Activated naive CD8-positive, alpha-beta T cell treated with anti-CD3 and anti-CD28 coated beads, Interleukin-2, amount 50 U/mL, for 16 hours (primary cell): ENCODE measurements around the gene CIDEA.

Experiments
- DNase-seq: peaks from one replicate; pipeline ENCODE4 v3.0.0-alpha.2; 2020; ENCODE audit warnings: low read depth, low spot score

Gene CIDEA

GRCh38 chr18:12296457-12296856, 42.3 kb downstream of the CIDEA start:
- no peak for DNase-seq

GRCh38 chr18:12299862-12300261, 45.7 kb downstream of the CIDEA start:
- DNase-seq, result no peak

- DNase-seq, result no peak
Measured at GRCh38 chr18:12301263-12302005, 47.3 kb downstream of the CIDEA start.

- no peak for DNase-seq
Measured at GRCh38 chr18:12302391-12303147, 48.4 kb downstream of the CIDEA start.

- no peak for DNase-seq
Measured at GRCh38 chr18:12304351-12305210, 50.4 kb downstream of the CIDEA start.

- no peak for DNase-seq
Measured at GRCh38 chr18:12305211-12305610, 51.0 kb downstream of the CIDEA start.

GRCh38 chr18:12305930-12306629, 51.9 kb downstream of the CIDEA start:
- DNase-seq, result no peak

GRCh38 chr18:12306752-12307700, 52.9 kb downstream of the CIDEA start:
- DNase-seq, result no peak

- DNase-seq, result no peak
Measured at GRCh38 chr18:12307701-12308385, 53.7 kb downstream of the CIDEA start, which contains the start of gene TUBB6. Gene TUBB6 (plus strand): TSS chr18:12308241. CDS start chr18:12308293, 52 bp downstream.

GRCh38 chr18:12308386-12309100, 54.4 kb downstream of the CIDEA start:
- no peak for DNase-seq

GRCh38 chr18:12309683-12310198, 55.6 kb downstream of the CIDEA start:
- DNase-seq, result no peak

- no peak for DNase-seq
Measured at GRCh38 chr18:12310762-12311161, 56.6 kb downstream of the CIDEA start.

GRCh38 chr18:12312976-12313375, 58.8 kb downstream of the CIDEA start:
- DNase-seq, result no peak

- DNase-seq, result no peak
Measured at GRCh38 chr18:12313530-12314245, 59.5 kb downstream of the CIDEA start.

GRCh38 chr18:12314591-12315305, 60.6 kb downstream of the CIDEA start:
- DNase-seq, result no peak

- DNase-seq, result no peak
Measured at GRCh38 chr18:12315490-12315889, 61.3 kb downstream of the CIDEA start.

- DNase-seq, result no peak
Measured at GRCh38 chr18:12315911-12316310, 61.8 kb downstream of the CIDEA start.
